Osteoblast (primary cell): ENCODE measurements around the gene COL8A1. TPM values are rescaled to one million over a fixed set of nuclear protein-coding genes. Genes with fewer than 3 reads are reported as not detected.

Source experiments
- DNase-seq: peaks from one replicate; pipeline ENCODE4 v3.0.0; 2011; ENCODE audit warnings: low spot score, mixed read lengths; ENCODE audit not compliant: insufficient read length; ENCODE audit errors: missing footprints
- H2AFZ ChIP-seq: 2 replicates; pipeline ENCODE4 v1.6.0; 2011; ENCODE audit warnings: mild to moderate bottlenecking, low read length
- H3K27ac ChIP-seq: 2 replicates; pipeline ENCODE4 v1.5.1; 2011; ENCODE audit warnings: mild to moderate bottlenecking, low read depth, low read length, moderate library complexity
- H3K27me3 ChIP-seq: 2 replicates; pipeline ENCODE4 v1.6.0; 2012; ENCODE audit warnings: mild to moderate bottlenecking, control low read depth, inconsistent platforms, low read length, moderate library complexity; ENCODE audit not compliant: insufficient read depth
- H3K36me3 ChIP-seq: 2 replicates; pipeline ENCODE4 v1.5.1; 2011; ENCODE audit warnings: mild to moderate bottlenecking, low read length, control low read depth, moderate library complexity; ENCODE audit not compliant: insufficient read depth
- H3K4me1 ChIP-seq: 2 replicates; pipeline ENCODE4 v1.5.1; 2011; ENCODE audit warnings: mild to moderate bottlenecking, low read length, control low read depth, moderate library complexity; ENCODE audit not compliant: insufficient read depth
- H3K4me2 ChIP-seq: 2 replicates; pipeline ENCODE4 v1.6.0; 2011; ENCODE audit warnings: mild to moderate bottlenecking, low read length; ENCODE audit not compliant: insufficient read depth
- H3K4me3 ChIP-seq: fragments of 200-600 bp; sonication (generic); 3 replicates; pipeline ENCODE4 v1.5.1; 2012; ENCODE audit warnings: mild to moderate bottlenecking, low read length, inconsistent platforms; ENCODE audit not compliant: insufficient read depth
- H3K79me2 ChIP-seq: 2 replicates; pipeline ENCODE4 v1.6.0; 2012; ENCODE audit warnings: mild to moderate bottlenecking, low read length, control low read depth, inconsistent platforms; ENCODE audit not compliant: insufficient read depth
- H3K9me3 ChIP-seq: 2 replicates; pipeline ENCODE4 v1.5.1; 2011; ENCODE audit warnings: low read depth, low read length, control low read depth
- H4K20me1 ChIP-seq: 2 replicates; pipeline ENCODE4 v1.6.0; 2012; ENCODE audit warnings: mild to moderate bottlenecking, low read length, control low read depth; ENCODE audit not compliant: insufficient read depth
- total RNA-seq: library from RNA; depleted of rRNA; stranded (reverse); fragments of >200 nt; gene quantifications from 2 replicates; pipeline ENCODE4 v1.2.3, GENCODE V29; 2012
- TF ChIP-seq, protein P1 (sequence below): IDR thresholded peaks from 2 replicates; pipeline ENCODE4 v1.5.1; 2011; ENCODE audit warnings: mild to moderate bottlenecking, low read depth, low read length, moderate library complexity; ENCODE audit errors: extremely low read depth

Gene COL8A1
- total RNA-seq, 1 donor = 311 TPM

DNA sequence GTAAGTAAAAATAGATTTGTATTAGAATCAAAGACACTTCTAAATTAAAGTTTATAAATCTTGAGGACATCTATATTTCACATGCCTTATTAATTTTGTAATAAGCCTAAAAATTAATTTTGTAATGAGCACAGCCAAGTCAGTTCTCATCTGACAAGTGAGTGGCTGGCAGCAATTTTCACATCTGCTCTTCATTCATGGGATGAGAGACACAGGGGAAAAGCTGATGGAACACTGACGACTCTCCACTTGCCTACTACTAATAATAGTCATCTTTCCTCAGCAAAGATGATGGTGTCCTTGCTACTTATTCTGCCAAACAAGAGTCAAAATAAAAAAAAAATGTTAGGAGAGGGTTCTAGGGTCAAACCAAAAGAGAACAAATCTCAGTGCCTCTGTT is 164.9 kb downstream of the COL8A1 start:
- Histone ChIP-seq H3K79me2 (no peaks in the 10 kb centered on the region), H3K27me3 (no peaks in the 10 kb centered on the region), H3K4me1 (no peaks in the 10 kb centered on the region), H3K9me3 (peaks cover 3% of the 10 kb centered on the region), H2AFZ (no peak overlapping the region), H3K27ac (no peak overlapping the region), H3K4me2 (no peak overlapping the region), H3K4me3 (no peak overlapping the region), H3K36me3 (peaks cover 2% of the 10 kb centered on the region), H4K20me1 (no peaks in the 10 kb centered on the region)
- no peak for DNase-seq
- TF ChIP-seq, protein P1, sequence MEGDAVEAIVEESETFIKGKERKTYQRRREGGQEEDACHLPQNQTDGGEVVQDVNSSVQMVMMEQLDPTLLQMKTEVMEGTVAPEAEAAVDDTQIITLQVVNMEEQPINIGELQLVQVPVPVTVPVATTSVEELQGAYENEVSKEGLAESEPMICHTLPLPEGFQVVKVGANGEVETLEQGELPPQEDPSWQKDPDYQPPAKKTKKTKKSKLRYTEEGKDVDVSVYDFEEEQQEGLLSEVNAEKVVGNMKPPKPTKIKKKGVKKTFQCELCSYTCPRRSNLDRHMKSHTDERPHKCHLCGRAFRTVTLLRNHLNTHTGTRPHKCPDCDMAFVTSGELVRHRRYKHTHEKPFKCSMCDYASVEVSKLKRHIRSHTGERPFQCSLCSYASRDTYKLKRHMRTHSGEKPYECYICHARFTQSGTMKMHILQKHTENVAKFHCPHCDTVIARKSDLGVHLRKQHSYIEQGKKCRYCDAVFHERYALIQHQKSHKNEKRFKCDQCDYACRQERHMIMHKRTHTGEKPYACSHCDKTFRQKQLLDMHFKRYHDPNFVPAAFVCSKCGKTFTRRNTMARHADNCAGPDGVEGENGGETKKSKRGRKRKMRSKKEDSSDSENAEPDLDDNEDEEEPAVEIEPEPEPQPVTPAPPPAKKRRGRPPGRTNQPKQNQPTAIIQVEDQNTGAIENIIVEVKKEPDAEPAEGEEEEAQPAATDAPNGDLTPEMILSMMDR = no peak

DNA sequence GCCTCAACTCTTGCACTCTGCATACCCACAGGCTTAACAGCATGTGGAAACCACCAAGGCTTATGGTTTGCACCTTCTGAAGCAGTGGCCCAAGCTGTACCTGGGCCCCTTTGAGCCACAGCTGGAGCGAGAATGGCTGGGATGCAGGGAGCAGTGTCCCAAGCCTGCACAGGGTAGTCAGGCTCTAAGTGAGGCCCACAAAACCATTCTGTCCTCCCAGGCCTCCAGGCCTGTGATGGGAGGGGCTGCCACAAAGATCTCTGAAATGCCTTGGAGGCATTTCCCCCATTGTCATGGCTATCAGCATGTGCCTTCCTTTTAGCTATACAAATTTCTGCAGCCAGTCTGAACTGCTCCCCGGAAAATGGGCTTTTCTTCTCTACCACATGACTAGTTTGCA is 166.8 kb downstream of the COL8A1 start:
- no peaks in the 10 kb centered on the region for H3K79me2 ChIP-seq
- H3K9me3 ChIP-seq = peaks cover 3% of the 10 kb centered on the region
- no peaks in the 10 kb centered on the region for H3K36me3 ChIP-seq
- TF ChIP-seq, protein P1 = no peak
- H3K27me3 ChIP-seq = no peaks in the 10 kb centered on the region
- H3K27ac ChIP-seq = no peak overlapping the region
- H3K4me2 ChIP-seq = no peak overlapping the region
- H4K20me1 ChIP-seq = no peaks in the 10 kb centered on the region
- no peak overlapping the region for H2AFZ ChIP-seq
- no peak for DNase-seq
- no peak overlapping the region for H3K4me3 ChIP-seq
- H3K4me1 ChIP-seq = no peaks in the 10 kb centered on the region

DNA sequence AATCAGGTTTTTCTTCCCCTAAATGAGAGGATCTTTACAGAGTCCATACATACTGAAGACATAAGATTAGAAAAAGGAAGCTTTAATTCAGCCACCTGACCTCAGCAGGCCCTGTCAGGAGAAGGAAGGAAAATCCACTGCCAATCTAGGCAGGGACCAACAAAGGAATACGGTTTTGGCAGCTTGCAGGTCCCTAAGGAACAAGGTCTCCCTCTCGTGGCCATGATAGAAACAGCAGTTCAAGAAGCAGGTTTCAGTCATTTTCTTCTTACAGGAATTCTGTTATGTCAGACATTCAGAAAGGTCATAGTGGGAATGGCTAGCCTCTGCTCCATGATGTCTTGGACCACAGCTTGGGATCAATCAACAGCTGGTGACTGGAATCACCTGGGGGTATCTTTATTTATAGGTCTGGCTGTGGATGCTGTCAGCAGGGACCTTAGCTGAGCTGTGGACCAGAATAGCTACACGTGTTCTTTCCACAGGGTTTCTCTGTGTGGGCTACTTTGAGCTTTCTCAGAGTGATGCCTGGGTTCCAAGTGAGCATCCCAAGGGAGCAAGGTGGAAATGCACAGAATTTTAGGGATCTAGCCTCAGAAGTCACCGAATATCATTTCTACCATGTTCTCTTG is 169.9 kb downstream of the COL8A1 start:
- H3K36me3 ChIP-seq = no peaks in the 10 kb centered on the region
- no peaks in the 10 kb centered on the region for H3K27me3 ChIP-seq
- no peaks in the 10 kb centered on the region for H3K79me2 ChIP-seq
- no peak overlapping the region for H2AFZ ChIP-seq
- no peak overlapping the region for H3K4me3 ChIP-seq
- H3K4me2 ChIP-seq = no peak overlapping the region
- TF ChIP-seq, protein P1 = peak; percentile 94
- H4K20me1 ChIP-seq = no peaks in the 10 kb centered on the region
- H3K27ac ChIP-seq = no peak overlapping the region
- DNase-seq = peak; percentile 62
- H3K4me1 ChIP-seq = no peaks in the 10 kb centered on the region
- peaks cover 3% of the 10 kb centered on the region for H3K9me3 ChIP-seq

DNA sequence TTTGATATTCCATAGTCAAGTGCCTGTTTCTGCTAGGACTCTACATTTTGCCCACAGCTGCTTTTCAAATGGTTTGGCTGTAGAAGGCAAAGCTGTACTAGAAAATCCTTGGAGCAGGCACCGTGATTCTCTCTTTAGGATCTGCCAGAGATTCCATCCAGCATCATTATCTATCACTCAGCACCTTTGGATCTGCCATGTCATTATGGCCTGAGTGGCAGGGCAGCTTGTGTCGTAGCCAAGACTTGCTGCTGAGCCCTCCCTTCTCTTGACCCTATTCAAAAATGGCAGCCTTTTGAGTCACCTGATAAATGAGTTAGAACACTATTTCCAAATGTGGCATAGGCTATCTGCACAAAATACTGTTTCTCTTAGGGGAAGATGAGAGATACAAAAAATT is 171.2 kb downstream of the COL8A1 start:
- DNase-seq = no peak
- H3K4me1 ChIP-seq = no peaks in the 10 kb centered on the region
- peaks cover 3% of the 10 kb centered on the region for H3K9me3 ChIP-seq
- no peak overlapping the region for H3K4me3 ChIP-seq
- no peaks in the 10 kb centered on the region for H3K36me3 ChIP-seq
- H2AFZ ChIP-seq = no peak overlapping the region
- H3K4me2 ChIP-seq = no peak overlapping the region
- TF ChIP-seq, protein P1 = no peak
- H4K20me1 ChIP-seq = no peaks in the 10 kb centered on the region
- H3K27ac ChIP-seq = no peak overlapping the region
- no peaks in the 10 kb centered on the region for H3K27me3 ChIP-seq
- H3K79me2 ChIP-seq = no peaks in the 10 kb centered on the region
